ENCODE results near the gene PSPN. TPM values are rescaled to one million over a fixed set of nuclear protein-coding genes. Genes with fewer than 3 reads are reported as not detected.
"Not testable (repeated sequence)": the region's sequence is repeated elsewhere in the genome, so short reads cannot be mapped to it uniquely, and the experiment has no call there.

PSPN gene
- total and polyA plus RNA-seq, 2 of the 13 experiments (the other 11 are each of a cell fraction or from before 2014, with no cell fraction given): 0.69 to 1.1 TPM

DNA sequence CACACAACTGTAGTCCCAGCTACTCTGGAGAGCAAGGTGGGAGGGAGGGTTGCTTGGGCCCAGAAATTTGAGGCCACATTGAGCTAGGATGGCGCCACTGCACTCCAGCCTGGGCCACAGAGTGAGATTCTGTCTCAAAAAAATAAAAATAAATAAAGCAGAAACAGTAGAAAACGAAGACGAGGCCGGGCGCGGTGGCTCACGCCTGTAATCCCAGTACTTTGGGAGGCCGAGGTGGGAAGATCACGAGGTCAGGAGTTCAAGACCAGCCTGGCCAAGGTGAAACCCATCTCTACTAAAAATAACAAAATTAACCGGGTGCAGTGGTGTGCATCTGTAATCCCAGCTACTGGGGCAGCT is 14.9 kb downstream of the PSPN start:
- H4K20me1 ChIP-seq (ENCODE audit: insufficient read depth, low read length); BruUV-seq (replicated peaks); in situ Hi-C loops (cut with HindIII; ENCODE audit: extremely low pct_ligation_motif_present, low pct_unique_long_range_greater_than_20kb); H3K27me3 ChIP-seq (ENCODE audit: control insufficient read depth in 1 of 2, insufficient read depth in 2 of 2, low read length in 2 of 2); ATAC-seq; intact Hi-C loops (cut with micrococcal nuclease; ENCODE audit: unreplicated experiment); H3K27ac ChIP-seq (ENCODE audit: extremely low read length, insufficient read depth, low read length); CTCF ChIA-PET (ENCODE audit: low intra/inter-chr PET ratio, low total read pairs); H3K79me2 ChIP-seq (ENCODE audit: insufficient read depth, low read length); FAIRE-seq; DNase-seq (ENCODE audit: low spot score); H3K36me3 ChIP-seq (replicated peaks in 1 of 2; ENCODE audit: control insufficient read depth in 1 of 2, insufficient read depth in 2 of 2, low read length in 2 of 2); H2AFZ ChIP-seq (ENCODE audit: low read length); H3K9me3 ChIP-seq (ENCODE audit: low read length): not testable (repeated sequence)
- peak overlapping the region; percentile 76 for H3K4me2 ChIP-seq (ENCODE audit: low read depth, low read length)
- POLR2A ChIA-PET: interaction anchor here (0.9 to 5.0 kb wide), 6 partner anchors 8 to 709 kb away, joined by 3 to 80 read pairs (median 6); partner anchors contain the start of genes ALKBH7, KHSRP and ZNF557
- H3K9ac ChIP-seq (ENCODE audit: insufficient read depth, low read depth, low read length): peak overlapping the region; percentile 42; the same call in 1 of the 2 replicates
- TF ChIP-seq PCBP1 (IDR thresholded peaks at IDR 0.05; ENCODE audit: borderline replicate concordance, low read depth, low read length): 0 out of 2 replicates have a peak, but pooled peaks have one; percentile 7
- peaks cover 27% of the 10 kb centered on the region for H3K4me1 ChIP-seq (ENCODE audit: insufficient read depth, low read length)
- peak overlapping the region; percentile 53 to 84 (median 63); a peak in 5 of 6 replicates for H3K4me3 ChIP-seq (replicated peaks in 1 of 3; ENCODE audit: insufficient read depth in 1 of 3, low read depth in 2 of 3, low read length in 3 of 3)
- 87% methylated on average over 10 of the region's 10 CpGs for WGBS (ENCODE audit: low lambda C conversion rate)

DNA sequence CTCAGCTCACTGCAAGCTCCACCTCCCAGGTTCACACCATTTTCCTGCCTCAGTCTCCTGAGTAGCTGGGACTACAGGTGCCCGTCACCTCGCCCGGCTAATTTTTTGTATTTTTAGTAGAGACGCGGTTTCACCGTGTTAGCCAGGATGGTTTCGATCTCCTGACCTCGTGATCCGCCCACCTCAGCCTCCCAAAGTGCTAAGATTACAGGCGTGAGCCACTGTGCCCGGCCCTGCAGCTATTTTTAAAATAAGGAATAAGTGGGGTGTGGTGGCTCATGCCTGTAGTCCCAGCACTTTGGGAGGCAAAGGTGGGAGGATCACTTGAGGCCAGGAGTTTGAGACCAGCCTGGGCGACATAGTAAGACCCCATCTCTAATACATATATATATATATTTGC is 15.3 kb downstream of the PSPN start:
- FAIRE-seq; BruUV-seq (replicated peaks); H2AFZ ChIP-seq (ENCODE audit: low read length); H3K36me3 ChIP-seq (replicated peaks in 1 of 2; ENCODE audit: control insufficient read depth in 1 of 2, insufficient read depth in 2 of 2, low read length in 2 of 2); CTCF ChIA-PET (ENCODE audit: low intra/inter-chr PET ratio, low total read pairs); ATAC-seq; H3K9me3 ChIP-seq (ENCODE audit: low read length); H3K27ac ChIP-seq (ENCODE audit: extremely low read length, insufficient read depth, low read length); H3K9ac ChIP-seq (ENCODE audit: insufficient read depth, low read depth, low read length); H3K4me3 ChIP-seq (replicated peaks in 1 of 3; ENCODE audit: insufficient read depth in 1 of 3, low read depth in 2 of 3, low read length in 3 of 3); H4K20me1 ChIP-seq (ENCODE audit: insufficient read depth, low read length); H3K4me2 ChIP-seq (ENCODE audit: low read depth, low read length); H3K27me3 ChIP-seq (ENCODE audit: control insufficient read depth in 1 of 2, insufficient read depth in 2 of 2, low read length in 2 of 2); intact Hi-C loops (cut with micrococcal nuclease; ENCODE audit: unreplicated experiment); H3K79me2 ChIP-seq (ENCODE audit: insufficient read depth, low read length); DNase-seq (ENCODE audit: low spot score); in situ Hi-C loops (cut with HindIII; ENCODE audit: extremely low pct_ligation_motif_present, low pct_unique_long_range_greater_than_20kb): not testable (repeated sequence)
- POLR2A ChIA-PET: interaction anchor here (2.2 to 5.0 kb wide), 2 partner anchors 11 to 65 kb away, joined by 13 to 80 read pairs; partner anchors contain the start of genes ALKBH7 and KHSRP
- peaks cover 27% of the 10 kb centered on the region for H3K4me1 ChIP-seq (ENCODE audit: insufficient read depth, low read length)
- 0 out of 2 replicates have a peak, but pooled peaks have one; percentile 6 for TF ChIP-seq ZIK1 (CRISPR knock-in tag; IDR thresholded peaks at IDR 0.05; ENCODE audit: borderline replicate concordance, low read depth)
- 91% methylated on average over 12 of the region's 12 CpGs for WGBS (ENCODE audit: low lambda C conversion rate)

All from HepG2 (cell line).